SK-N-SH (cell line): ENCODE data around the gene C6orf163. TPM values are rescaled to one million over a fixed set of nuclear protein-coding genes. Genes with fewer than 3 reads are reported as not detected.

Experiments
- CTCF ChIA-PET: fragments of 300-600, 350-600 bp; formaldehyde crosslinking; extraction: SDS; loops from one replicate; lab custom pipeline; 2021; lab: Yijun Ruan, JAX
- POLR2A ChIA-PET: fragments of 350-600 bp; sonication (Branson Sonifier 250); formaldehyde crosslinking; extraction: SDS; loops from one replicate; lab custom pipeline; 2020; ENCODE audit warnings: antibody characterized with exemption, inconsistent platforms; lab: Yijun Ruan, JAX
- DNase-seq: peaks from one replicate; pipeline ENCODE4 v3.0.0; 2012
- H2AFZ ChIP-seq: fragments of 200-600 bp; sonication (generic); 2 replicates; pipeline ENCODE4 v1.8.1; 2016; ENCODE audit warnings: antibody characterized with exemption, mild to moderate bottlenecking, low read depth
- H3F3A ChIP-seq: fragments of 200-600 bp; sonication (generic); replicated peaks from 2 replicates; pipeline ENCODE3; 2016; ENCODE audit warnings: antibody characterized with exemption, mild to moderate bottlenecking; ENCODE audit not compliant: insufficient read depth
- H3K27ac ChIP-seq, 2 experiments: fragments of 200-500 bp in 1 of 2; fragments of 200-600 bp in 1 of 2; sonication (Bioruptor generic) in 1 of 2; sonication (generic), shearing (Covaris generic) in 1 of 2; 2 replicates each; pipeline versions ENCODE4 v1.5.1 to v1.6.1; 2014 to 2016; ENCODE audit warnings: low read depth in 2 of 2, inconsistent platforms in 1 of 2, low read length in 1 of 2, mild to moderate bottlenecking in 1 of 2, mixed read lengths in 1 of 2
- H3K27me3 ChIP-seq: fragments of 200-600 bp; sonication (generic), shearing (Covaris generic); 2 replicates; pipeline ENCODE4 v1.6.1; 2016; ENCODE audit warnings: mixed run types; ENCODE audit not compliant: insufficient read depth
- H3K36me3 ChIP-seq, 2 experiments: fragments of 200-500 bp in 1 of 2; fragments of 200-600 bp in 1 of 2; sonication (Bioruptor generic) in 1 of 2; sonication (generic) in 1 of 2; replicated peaks in 1 of 2; 2 replicates each; pipeline versions ENCODE3 to v1.5.1; 2014 to 2016; ENCODE audit warnings: low read length in 1 of 2, mild to moderate bottlenecking in 1 of 2; ENCODE audit not compliant: insufficient read depth in 2 of 2, control insufficient read depth in 1 of 2
- H3K4me1 ChIP-seq, 2 experiments: fragments of 200-500 bp in 1 of 2; fragments of 200-600 bp in 1 of 2; sonication (Bioruptor generic) in 1 of 2; sonication (generic), shearing (Covaris generic) in 1 of 2; 2 replicates each; pipeline versions ENCODE4 v1.5.1 to v1.6.1; 2014 to 2016; ENCODE audit warnings: low read depth in 1 of 2, low read length in 1 of 2, mixed run types in 1 of 2; ENCODE audit not compliant: insufficient read depth in 2 of 2, control insufficient read depth in 1 of 2
- H3K4me2 ChIP-seq: fragments of 200-600 bp; sonication (generic), shearing (Covaris generic); 2 replicates; pipeline ENCODE4 v1.6.1; 2017; ENCODE audit warnings: mixed run types
- H3K4me3 ChIP-seq, 2 experiments: fragments of 200-500 bp in 1 of 2; fragments of 200-600 bp in 1 of 2; sonication (Bioruptor generic) in 1 of 2; sonication (generic), shearing (Covaris generic) in 1 of 2; 2 replicates each; pipeline versions ENCODE4 v1.5.1 to v1.8.1; 2014 to 2016; ENCODE audit warnings: low read depth in 2 of 2, inconsistent platforms in 1 of 2, low read length in 1 of 2, mild to moderate bottlenecking in 1 of 2, mixed read lengths in 1 of 2, moderate library complexity in 1 of 2
- H3K79me2 ChIP-seq: fragments of 200-600 bp; sonication (generic); 2 replicates; pipeline ENCODE4 v1.8.1; 2017; ENCODE audit warnings: mild to moderate bottlenecking; ENCODE audit not compliant: insufficient read depth
- H3K9ac ChIP-seq: fragments of 200-600 bp; sonication (generic); 2 replicates; pipeline ENCODE4 v1.6.1; 2017; ENCODE audit warnings: mixed run types
- H3K9me2 ChIP-seq: fragments of 200-600 bp; sonication (generic); 2 replicates; pipeline ENCODE4 v1.6.1; 2017; ENCODE audit warnings: mixed run types
- H3K9me3 ChIP-seq: fragments of 200-600 bp; sonication (generic); 2 replicates; pipeline ENCODE4 v1.6.1; 2017; ENCODE audit warnings: mixed run types, mild to moderate bottlenecking, moderate library complexity
- H4K20me1 ChIP-seq: fragments of 200-600 bp; sonication (generic); 2 replicates; pipeline ENCODE4 v1.6.1; 2017; ENCODE audit warnings: mild to moderate bottlenecking, mixed run types; ENCODE audit not compliant: insufficient read depth
- CHD2 ChIP-seq: fragments of 150-350 bp; IDR thresholded peaks from 2 replicates; pipeline ENCODE4 v1.6.1; 2018; ENCODE audit warnings: low read length; ENCODE audit not compliant: partially characterized antibody
- CTCF ChIP-seq: fragments of 200-600 bp; sonication (generic); IDR thresholded peaks from 2 replicates; pipeline ENCODE4 v1.6.1; 2017; ENCODE audit warnings: antibody characterized with exemption, mild to moderate bottlenecking, moderate library complexity
- ELF1 ChIP-seq: IDR thresholded peaks from 2 replicates; pipeline ENCODE4 v1.4.0; 2012
- FOXJ3 ChIP-seq: sonication (generic); formaldehyde crosslinking; IDR thresholded peaks from 2 replicates; pipeline ENCODE4 v1.5.1; 2020; ENCODE audit warnings: mild to moderate bottlenecking, missing genetic modification reagents
- GABPA ChIP-seq: IDR thresholded peaks from 2 replicates; pipeline ENCODE4 v1.4.0; 2012; ENCODE audit warnings: low read depth, mild to moderate bottlenecking
- MAX ChIP-seq: IDR thresholded peaks from 2 replicates; pipeline ENCODE4 v1.4.0; 2012; ENCODE audit warnings: low read depth
- NFIC ChIP-seq: IDR thresholded peaks from 2 replicates; pipeline ENCODE4 v1.4.0; 2012; ENCODE audit warnings: borderline replicate concordance
- NRF1 ChIP-seq: IDR thresholded peaks from 2 replicates; pipeline ENCODE4 v1.6.1; 2012; ENCODE audit warnings: low read depth, mild to moderate bottlenecking, low read length
- RXRA ChIP-seq: IDR thresholded peaks from 2 replicates; pipeline ENCODE4 v1.4.0; 2012; ENCODE audit warnings: low read depth, mild to moderate bottlenecking, borderline replicate concordance
- SIN3A ChIP-seq: IDR thresholded peaks from 2 replicates; pipeline ENCODE4 v1.6.1; 2012; ENCODE audit warnings: low read depth, mild to moderate bottlenecking, low read length, moderate library complexity, borderline replicate concordance
- TEAD4 ChIP-seq: IDR thresholded peaks from 2 replicates; pipeline ENCODE4 v1.4.0; 2012; ENCODE audit warnings: mild to moderate bottlenecking, borderline replicate concordance; ENCODE audit not compliant: insufficient read depth
- USF1 ChIP-seq: IDR thresholded peaks from 2 replicates; pipeline ENCODE4 v1.4.0; 2012; ENCODE audit warnings: low read depth, borderline replicate concordance
- WGBS: methylation state at CpG from one replicate; pipeline ENCODE4 v1.1.6; 2017; ENCODE audit warnings: low lambda C conversion rate; 5-methylcytosine and 5-hydroxymethylcytosine counted together
- polyA plus RNA-seq, 3 experiments: library from polyadenylated mRNA; depleted of rRNA; stranded (reverse); fragments of >200 nt; gene quantifications; 2 replicates each; pipeline ENCODE4 v1.2.3, GENCODE V29; 2012
- TF ChIP-seq, protein P1 (sequence below): fragments of 150-350 bp; IDR thresholded peaks from 2 replicates; pipeline ENCODE4 v1.6.1; 2017; ENCODE audit warnings: antibody characterized with exemption, low read length, low read depth, borderline replicate concordance

C6orf163 gene
- polyA plus RNA-seq, 1 of the 3 experiments (the other 2 are of a cell fraction) = 0.49 TPM

GRCh38 chr6:87384449-87384848 is 39.8 kb downstream of the C6orf163 start:
- CTCF ChIA-PET = interaction anchor here (0.9 to 1.5 kb wide), 3 partner anchors 9 to 276 kb away, joined by 3 to 7 read pairs (median 3); no protein-coding TSS in a partner anchor

More at GRCh38 chr6:87384449-87384848, 39.8 kb downstream of the C6orf163 start:
- no peak overlapping the region for H3K4me3 ChIP-seq
- H3K9me3 ChIP-seq = no peaks in the 10 kb centered on the region
- H3K9me2 ChIP-seq = no peaks in the 10 kb centered on the region
- no peaks in the 10 kb centered on the region for H3K79me2 ChIP-seq
- H3K9ac ChIP-seq = no peak overlapping the region
- H3K4me1 ChIP-seq = no peaks in the 10 kb centered on the region; a peak in 1 of 4 replicates
- no peak overlapping the region for H3K4me2 ChIP-seq
- no peaks in the 10 kb centered on the region for H3F3A ChIP-seq
- H3K27me3 ChIP-seq = no peaks in the 10 kb centered on the region
- no peak overlapping the region for H3K27ac ChIP-seq
- no peak for DNase-seq
- WGBS = 83% methylated on average over 3 of the region's 3 CpGs
- H4K20me1 ChIP-seq = no peaks in the 10 kb centered on the region
- H3K36me3 ChIP-seq = no peaks in the 10 kb centered on the region
- TF ChIP-seq NFIC (no peak), ELF1 (no peak), CHD2 (no peak), MAX (no peak), RXRA (no peak), SIN3A (no peak), USF1 (no peak), GABPA (no peak), TEAD4 (no peak), NRF1 (no peak), CTCF (no peak), FOXJ3 (CRISPR knock-in tag) (no peak)
- TF ChIP-seq, protein P1, sequence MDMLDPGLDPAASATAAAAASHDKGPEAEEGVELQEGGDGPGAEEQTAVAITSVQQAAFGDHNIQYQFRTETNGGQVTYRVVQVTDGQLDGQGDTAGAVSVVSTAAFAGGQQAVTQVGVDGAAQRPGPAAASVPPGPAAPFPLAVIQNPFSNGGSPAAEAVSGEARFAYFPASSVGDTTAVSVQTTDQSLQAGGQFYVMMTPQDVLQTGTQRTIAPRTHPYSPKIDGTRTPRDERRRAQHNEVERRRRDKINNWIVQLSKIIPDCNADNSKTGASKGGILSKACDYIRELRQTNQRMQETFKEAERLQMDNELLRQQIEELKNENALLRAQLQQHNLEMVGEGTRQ = no peak
- POLR2A ChIA-PET = no interaction called here
- H2AFZ ChIP-seq = no peak overlapping the region
